HG03565 (cell line): ENCODE measurements around the gene TNFAIP2.
"Not testable (repeated sequence)": the region's sequence is repeated elsewhere in the genome, so short reads cannot be mapped to it uniquely, and the experiment has no call there.

Experiments used
- ATAC-seq: cut with Tn5 transposase; IDR thresholded peaks from one replicate; pipeline ENCODE4 v1.9.1; 2021; ENCODE audit warnings: mild to moderate bottlenecking, moderate library complexity; ENCODE audit not compliant: unreplicated experiment

TNFAIP2 gene

DNA sequence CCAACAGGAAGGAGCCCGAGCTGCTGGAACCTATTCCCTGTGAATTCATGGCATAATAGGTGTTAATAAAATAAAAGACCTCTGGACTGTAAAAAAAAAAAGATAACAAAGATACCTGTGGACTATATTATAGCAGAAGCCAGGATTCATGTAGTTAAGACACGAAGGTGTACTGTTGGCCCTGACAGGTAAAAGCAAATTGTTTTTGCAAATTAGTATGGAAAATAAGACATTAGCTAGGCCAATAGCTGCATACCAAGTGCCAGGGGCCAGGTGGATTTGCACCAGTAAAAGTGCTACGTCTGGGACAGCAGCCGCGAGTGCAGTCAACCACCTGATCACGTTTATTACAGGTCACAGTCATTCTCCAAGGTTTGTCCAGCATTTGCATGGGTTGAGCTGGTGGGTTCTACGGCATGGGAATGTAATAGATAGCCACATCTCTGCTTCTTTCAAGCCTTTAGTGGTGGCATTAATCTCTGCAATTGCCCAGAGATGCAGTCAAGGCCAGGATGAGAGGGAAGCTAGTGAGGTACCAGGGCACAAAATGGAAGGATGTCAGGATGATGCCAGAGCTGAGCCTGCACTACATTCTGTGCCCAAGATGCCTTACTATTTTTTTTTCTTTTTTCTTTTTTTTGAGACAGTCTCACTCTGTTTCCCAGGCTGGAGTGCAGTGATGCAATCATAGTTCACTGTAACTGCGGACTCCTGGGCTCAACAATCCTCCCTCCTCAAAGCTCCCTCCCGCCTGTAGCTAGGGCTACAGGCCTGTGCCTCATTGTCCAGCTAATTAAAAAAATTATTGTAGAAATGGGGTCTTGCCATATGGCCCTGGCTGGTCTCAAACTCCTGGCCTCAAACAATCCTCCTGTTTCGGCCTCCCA is 26.3 kb downstream of the TNFAIP2 start:
- ATAC-seq = no peak

DNA sequence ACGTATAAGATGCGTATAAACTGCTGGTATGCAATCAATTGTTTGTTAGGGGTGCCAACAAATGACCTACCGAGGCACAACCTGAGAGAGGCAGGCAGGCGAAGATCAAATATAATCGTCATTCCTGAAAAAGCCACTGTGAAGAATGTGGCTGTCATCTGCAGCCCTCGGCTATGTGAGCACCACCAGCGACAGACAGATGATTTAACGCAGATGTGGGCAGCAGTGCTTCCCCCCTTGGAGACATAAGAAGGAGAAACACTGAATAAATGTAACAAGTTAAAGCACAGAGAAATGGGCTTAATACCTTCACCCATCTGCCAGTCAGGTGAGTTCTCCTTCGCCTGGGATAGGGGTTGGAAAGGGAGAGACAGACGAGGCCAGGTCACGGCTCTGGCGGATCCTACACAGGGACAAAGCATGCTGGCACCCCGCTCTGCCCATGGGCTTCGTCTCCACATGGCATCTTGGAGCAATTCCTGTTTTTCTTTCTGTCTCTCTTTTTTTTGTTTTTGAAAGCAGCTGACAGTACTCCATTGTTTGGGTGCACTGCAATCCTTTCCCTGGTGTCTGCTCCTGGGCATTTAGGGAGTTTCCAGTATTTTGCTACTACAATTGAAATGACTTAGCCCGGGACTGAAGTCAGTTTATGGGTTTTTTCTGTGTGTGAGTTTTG is 28.1 kb downstream of the TNFAIP2 start:
- ATAC-seq = no peak

DNA sequence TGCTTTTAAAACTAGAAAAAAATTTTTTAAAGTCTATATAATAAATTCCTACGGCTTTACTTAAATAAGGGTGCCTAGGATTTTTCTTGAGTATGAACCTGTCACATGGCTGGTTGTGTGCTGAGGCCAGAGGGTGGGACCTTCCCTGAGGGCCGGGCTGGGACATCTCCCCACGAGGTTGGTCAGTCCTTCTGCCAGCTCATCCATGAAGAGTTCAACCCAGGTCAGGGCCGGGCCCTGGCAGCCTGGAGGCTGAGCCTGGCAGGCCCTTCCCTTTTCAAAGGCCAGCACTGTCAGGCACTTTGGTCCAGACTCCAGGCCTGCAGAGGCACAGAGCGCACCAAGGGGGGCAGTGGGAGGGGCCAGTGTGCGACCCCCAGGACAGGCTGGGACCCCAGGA is 31.7 kb downstream of the TNFAIP2 start:
- ATAC-seq = no peak

DNA sequence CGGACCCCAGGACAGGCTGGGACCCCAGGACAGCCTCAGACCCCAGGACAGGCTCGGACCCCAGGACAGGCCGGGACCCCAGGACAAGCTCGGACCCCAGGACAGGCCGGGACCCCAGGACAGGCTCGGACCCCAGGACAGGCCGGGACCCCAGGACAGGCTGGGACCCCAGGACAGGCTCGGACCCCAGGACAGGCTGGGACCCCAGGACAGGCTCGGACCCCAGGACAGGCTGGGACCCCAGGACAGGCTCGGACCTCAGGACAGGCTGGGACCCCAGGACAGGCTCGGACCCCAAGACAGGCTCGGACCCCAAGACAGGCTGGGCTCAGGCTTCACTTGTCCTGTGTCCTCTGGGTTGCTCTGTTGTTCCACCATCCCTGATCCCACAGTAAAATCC is 32.2 kb downstream of the TNFAIP2 start:
- ATAC-seq = not testable (repeated sequence)

DNA sequence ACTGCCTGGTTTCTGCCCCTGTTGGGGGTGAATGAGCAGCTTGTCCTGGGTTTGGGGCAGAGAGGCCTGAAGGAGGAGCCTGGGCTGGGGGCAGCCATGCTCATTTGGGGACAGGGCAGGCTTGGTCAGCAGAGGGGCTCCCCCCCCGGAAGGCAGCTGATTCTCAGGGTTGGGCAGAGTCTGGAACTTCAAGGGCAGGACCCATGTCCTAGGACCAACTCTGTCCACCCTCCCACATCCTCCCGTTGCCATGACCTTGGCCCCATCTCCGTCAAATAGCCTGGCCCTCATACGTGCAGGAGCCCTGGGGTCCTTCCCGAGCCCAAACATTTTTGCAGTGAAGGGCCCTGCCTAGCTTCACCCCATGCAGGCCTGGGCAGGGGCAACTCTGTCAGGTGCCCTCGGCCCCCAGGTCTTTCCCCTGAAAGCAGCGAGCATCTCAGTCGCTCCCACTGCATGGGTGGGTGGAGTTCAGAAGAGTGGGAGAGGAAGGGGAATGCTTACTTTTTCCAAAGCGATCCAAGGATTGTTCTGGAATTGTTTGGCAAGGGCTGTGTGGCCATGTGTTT is 32.6 kb downstream of the TNFAIP2 start:
- ATAC-seq = no peak

DNA sequence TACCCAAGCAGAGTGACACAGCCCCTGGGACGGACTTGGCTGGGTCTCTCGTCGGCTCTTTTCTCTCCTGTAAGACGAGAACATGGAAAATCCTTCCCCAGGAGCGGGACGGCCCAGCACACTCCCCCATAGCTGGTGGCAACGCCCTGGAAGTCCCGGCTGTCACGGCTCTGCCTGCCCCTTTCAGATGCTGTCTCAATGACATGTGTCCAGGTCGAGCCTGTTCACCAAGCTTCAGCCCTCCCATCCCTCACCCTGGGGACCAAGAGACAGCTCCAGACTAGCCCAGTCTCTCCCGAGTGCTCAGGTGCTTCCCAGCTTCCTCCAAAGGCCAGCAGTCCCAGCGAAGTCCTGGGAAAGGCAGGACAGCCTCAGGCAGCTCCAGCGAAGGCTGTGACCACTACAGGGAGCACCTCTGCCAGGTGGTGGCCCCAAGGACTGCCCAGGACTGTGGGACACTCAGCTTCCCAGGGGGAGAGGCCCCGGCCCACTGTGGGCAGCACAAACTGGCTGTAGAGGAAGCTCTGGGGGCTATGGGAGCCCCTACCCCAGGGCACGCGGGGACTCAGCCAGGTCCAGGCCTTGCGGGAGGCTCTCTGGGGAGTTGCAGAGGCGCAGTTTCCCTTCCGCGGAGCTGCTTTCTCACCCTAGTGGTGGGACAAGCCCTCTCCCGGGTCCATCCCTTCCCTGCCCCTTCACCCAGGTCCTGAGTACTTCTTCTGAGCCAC is 33.6 kb downstream of the TNFAIP2 start:
- ATAC-seq = no peak

DNA sequence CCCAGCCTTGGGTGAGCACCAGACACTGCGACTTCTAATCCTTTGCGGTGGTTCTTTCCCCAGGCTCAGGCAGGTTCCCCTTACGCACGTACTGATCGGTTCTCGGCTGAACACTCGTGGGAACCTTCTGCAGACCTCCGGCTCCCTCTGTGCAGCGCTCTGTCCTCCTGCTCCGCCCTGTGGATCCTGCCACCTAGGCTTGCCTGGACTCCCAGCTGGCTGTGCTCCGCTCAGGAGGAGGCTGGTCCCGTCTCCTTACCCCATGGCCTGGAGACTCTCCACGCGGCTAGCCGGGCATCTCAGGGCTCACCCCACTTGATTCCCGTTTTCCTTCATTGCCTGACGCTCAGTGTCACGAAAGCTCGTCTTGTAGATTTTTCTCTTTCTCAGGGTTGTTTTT is 34.7 kb downstream of the TNFAIP2 start:
- no peak for ATAC-seq

DNA sequence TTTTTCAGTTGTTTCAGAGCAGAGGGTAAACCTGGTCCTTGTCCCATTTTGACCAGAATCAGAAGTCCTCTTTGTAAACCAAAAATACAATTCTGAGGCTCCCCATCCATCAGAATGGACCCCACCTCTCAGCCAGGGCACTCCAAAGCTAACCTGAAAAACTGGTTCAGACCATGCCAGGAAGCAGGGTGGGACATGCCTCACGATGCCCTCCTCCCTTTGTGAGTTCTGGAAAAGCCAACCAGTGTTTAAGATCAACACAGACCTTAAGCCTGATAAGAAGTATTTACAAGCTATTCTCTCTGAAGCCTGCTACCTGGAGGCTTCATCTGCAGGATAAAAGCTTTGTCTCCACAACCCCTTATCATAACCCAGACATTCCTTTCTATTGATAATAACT is 35.4 kb downstream of the TNFAIP2 start:
- ATAC-seq = no peak

DNA sequence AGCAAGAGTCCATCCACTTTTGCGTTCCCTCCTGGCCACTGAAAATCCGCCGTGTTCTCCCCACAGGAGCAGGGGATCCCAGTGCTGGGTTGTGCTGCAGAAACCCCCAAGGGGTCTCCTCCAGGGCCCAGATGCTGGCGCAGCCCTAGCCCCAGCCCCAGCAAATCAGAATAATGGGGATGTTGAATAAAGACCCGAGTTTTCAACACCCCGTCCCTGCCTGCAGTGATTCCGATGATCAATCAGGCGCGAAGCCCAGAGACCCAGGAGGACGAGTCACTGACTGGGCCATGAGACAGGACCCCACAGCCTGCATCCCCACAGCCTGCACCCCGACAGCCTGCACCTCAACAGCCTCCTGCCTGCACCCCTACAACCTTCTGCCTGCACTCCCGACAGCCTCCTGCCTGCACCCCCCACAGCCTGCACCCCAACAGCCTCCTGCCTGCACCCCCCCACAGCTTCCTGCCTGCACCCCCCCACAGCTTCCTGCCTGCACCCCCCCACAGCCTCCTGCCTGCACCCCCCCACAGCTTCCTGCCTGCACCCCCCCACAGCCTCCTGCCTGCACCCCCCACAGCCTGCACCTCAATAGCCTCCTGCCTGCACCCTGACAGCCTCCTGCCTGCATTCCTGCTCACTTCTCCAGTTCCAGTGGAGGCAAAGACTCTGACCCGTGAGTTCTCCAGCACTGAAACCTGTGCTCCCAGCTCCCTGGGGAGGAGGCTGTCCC is 37.2 kb downstream of the TNFAIP2 start:
- ATAC-seq = no peak

DNA sequence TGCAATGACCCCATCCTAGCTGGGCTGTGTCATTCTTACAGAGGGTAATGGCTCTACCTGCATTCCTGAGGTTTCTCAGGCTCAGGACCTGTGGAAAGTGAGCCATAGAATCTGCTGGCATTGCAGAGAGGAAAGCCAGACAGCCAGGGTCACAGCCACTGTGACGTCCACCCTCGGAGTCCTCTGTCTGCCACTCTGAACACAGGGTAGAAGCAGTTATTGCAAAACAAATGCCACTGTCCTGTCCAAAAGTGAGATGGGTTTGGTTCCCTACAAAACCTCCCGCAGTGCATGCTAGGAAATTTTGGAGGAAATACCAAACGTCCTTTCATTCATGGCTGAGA is 37.8 kb downstream of the TNFAIP2 start:
- no peak for ATAC-seq

DNA sequence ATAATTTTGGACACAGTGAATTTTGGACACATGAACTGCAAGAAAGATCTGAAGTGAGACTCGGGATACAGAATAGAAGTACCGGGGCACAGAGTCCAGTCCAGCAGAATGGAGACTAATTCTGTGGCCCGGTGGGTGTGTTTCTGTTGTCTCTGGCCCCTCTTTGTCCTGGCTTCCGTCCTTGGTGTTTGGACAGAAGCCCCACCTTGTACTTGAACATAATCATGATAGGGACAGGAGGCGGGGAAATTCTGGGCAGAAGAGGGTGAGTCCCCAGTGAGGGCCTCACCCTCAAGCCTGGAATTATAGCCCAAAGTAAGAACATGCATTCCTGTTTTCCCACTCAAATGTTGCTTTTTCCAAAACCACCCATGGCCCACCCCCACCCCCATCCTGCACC is 39.9 kb downstream of the TNFAIP2 start:
- ATAC-seq = no peak

DNA sequence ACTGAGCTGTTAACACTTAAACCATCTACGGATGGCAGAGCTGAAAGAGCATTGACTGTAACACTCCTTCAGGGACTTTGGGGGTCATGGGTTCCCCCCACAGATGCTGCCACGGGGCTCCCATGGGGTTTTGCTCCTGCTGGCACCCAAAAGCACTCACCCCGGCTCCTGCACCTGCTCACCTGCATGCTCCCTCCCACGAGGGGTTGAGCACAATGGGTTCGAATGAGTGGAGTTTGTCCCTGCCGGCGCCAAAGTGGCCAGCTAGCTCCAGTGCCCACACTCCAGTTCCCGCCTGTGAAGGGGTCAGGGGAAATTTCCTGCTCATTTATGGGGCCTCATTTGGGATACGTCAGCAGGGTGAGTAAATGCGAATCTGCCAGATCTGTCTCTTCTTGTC is 40.7 kb downstream of the TNFAIP2 start:
- ATAC-seq = no peak

DNA sequence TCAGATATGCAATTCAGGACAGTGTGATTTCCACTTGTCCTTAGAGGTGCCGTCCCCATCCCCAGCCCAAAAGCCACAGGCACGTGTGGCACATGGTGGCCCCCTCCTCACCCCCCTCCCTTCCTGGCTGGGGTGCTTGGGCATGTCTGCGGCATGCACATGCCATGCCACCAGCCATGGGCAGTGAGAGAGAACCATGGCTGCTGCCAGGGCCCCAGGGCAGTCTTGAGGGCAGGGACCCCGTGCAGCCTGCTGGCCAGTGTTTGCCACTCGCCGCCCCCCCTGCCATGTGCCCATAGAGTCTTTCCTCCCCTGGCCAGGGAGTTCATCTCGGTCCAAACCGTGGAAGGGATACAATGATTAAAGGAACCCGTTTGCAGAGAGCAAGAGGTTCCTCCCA is 41.5 kb downstream of the TNFAIP2 start:
- no peak for ATAC-seq

DNA sequence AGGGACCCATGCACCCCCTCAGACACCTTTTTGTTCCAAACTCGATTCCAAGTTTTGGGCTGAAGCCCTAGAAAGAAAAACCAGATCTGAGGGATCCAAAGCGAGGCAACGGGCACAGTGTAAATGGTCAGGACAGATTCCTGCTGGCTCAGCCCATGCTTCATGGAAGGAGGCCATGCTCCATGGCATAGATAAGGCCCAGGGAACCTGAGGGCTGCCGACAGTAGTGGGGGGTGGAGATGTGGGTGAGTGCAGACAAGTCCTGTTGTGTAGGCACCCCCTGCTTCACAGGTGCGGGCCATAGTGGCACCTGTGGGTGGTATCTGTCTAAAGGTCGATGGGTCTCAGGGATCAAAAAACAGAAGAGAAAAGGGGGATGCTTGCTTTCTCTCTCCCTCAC is 42.1 kb downstream of the TNFAIP2 start:
- no peak for ATAC-seq

DNA sequence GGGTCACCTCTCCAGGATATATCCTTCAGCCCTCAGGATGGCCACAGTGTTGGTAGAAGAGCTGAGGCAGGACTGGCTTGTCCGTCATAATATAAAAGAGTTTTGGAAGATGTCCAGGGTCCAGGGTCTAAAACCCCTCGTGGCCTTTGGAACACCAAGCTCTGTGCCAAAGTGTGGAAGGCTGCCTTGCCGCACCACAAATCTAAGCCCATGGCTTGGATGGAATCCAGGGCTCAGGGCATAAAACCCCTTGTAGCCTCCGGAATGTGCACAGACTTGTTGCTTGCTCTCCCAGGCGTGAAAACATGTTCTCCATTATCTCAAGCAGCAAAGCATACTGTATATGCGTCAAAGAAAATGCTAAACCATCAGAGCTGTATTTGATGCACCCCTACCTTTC is 46.7 kb downstream of the TNFAIP2 start:
- ATAC-seq = no peak

DNA sequence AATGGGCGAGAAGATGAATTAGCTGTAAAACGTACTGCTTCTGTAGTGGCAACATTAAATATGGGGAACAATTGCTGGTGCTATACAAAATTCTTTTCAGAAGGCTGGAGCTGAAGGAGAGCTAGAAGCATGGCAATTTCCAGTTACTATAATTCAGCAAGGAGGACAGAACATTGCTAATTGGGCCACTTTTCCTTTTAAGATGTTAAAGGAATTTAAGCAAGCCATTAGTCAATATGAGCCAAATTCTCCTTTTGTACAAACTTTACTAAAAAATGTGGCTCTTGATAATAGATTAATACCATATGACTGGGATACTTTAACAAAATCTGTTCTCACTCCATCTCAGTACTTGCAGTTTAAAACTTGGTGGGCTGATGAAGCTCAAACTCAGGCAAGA is 47.9 kb downstream of the TNFAIP2 start:
- not testable (repeated sequence) for ATAC-seq

DNA sequence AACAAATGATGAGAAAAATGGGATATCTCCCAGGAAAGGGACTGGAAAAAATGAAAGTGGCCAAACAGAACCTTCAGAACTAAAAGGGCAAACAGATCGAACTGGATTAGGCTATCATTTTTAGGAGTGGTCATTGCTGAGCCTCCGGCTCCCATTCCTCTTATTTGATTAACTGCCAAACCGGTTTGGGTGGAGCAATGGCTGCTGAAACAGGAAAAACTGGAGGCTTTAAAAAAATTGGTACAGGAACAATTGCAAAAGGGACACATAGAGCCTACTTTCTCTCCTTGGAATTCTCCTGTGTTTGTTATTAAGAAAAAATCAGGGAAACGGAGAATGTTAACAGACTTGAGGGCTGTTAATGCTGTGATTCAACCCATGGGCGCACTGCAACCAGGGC is 49.7 kb downstream of the TNFAIP2 start:
- no peak for ATAC-seq

DNA sequence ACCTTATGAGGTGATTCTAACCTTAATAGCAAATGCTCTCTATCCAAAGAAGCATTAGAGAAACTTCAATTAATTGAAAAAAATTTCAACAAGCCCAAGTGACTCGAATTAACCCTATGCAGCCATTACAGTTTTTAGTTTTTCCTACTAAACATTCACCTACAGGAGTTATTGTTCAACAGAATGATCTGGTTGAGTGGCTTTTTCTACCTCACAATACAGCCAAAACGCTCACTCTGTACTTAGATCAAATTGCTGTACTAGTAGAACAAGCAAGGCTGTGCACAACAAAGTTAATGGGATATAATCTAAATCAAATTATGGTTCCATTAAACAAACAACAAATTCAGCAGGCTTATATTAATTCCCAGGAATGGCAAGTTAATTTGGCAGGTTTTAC is 50.6 kb downstream of the TNFAIP2 start:
- not testable (repeated sequence) for ATAC-seq

DNA sequence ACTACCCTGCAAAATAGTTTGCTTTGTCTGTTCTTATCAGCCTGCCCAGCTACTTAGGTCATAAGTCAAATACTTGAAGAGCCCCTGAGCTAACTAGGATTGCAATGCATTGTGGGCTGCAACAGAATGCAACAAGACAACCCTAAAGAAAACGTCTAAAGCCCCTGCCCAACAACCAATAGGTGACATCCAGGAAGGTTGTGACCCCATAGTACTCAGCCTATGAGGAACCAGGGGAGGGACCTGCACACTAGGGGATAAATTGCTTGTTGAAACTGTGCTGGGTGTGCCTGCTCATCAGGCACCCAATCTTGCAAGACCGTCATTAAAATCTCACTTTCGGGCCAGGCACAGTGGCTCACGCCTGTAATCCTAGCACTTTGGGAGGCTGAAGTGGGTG is 52.9 kb downstream of the TNFAIP2 start:
- not testable (repeated sequence) for ATAC-seq

DNA sequence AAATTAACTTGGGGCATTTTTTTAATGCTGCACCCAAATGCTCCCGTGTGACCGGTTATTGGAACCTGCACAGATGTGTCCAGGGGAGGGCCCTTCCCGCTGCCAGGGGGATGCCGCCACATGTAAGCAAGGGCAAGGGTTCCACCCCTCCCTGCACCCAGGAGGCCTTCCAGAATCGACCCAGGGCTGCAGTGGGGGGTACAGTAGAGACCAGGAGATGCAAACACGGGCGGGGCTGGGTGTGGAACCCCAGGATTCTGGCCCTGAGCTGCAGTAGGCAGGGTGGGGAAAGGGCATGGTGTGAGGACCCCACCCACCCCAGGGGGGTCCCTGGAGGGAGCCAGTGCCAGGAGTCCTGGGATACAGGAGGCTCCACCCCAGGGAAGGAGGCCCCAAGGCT is 54.1 kb downstream of the TNFAIP2 start:
- no peak for ATAC-seq

DNA sequence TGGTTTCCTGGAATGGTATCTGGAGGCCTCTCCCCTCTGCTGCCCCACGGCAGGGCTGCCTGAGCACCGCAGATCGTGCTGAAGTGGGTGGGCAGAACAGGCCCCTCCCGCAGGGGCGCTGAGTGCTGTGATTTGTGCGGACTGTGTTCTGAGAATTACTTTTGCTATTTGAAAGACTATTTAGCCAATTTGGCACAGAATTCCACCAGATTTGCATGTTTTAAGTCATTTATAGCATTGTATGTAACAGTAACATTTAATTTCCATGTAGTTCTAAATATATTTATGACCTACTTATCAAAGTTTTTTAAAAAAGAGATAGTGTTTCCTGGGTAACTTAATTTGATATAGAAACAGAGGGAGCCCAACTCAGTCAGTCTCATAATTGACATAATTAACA is 55.3 kb downstream of the TNFAIP2 start:
- no peak for ATAC-seq
